Measurements from ENCODE around the gene HSDL1. TPM values are rescaled to one million over a fixed set of nuclear protein-coding genes. Genes with fewer than 3 reads are reported as not detected.

Gene HSDL1
- total RNA-seq, 1 donor from 2014 or later, result 31.0 TPM

- DNase-seq, result no peak
- intact Hi-C loops (cut with DNase I), result no loop called here
- Histone ChIP-seq H3K27ac (no peak overlapping the region), H3K9me3 (no peaks in the 10 kb centered on the region), H3K4me1 (no peaks in the 10 kb centered on the region), H3K27me3 (no peaks in the 10 kb centered on the region), H3K36me3 (peaks cover 96% of the 10 kb centered on the region), H3K4me3 (no peak overlapping the region)
- no peak for ATAC-seq
- no peak for TF ChIP-seq CTCF (IDR thresholded peaks at IDR 0.05)
Observed at GRCh38 chr16:84074721-84075120, 70.3 kb downstream of the HSDL1 start.

Other genes with a start within 250 kb of the HSDL1 start
- gene MLYCD, start 246.1 kb downstream of the HSDL1 start, total RNA-seq, result 9.7 TPM
- 19.0 TPM for gene OSGIN1, start 191.9 kb downstream of the HSDL1 start, total RNA-seq
- not detected for gene NECAB2, start 176.9 kb downstream of the HSDL1 start, total RNA-seq
- gene SLC38A8, start 102.4 kb downstream of the HSDL1 start, total RNA-seq, result not detected
- 97.5 TPM for gene MBTPS1, start 28.2 kb downstream of the HSDL1 start, total RNA-seq
- gene DNAAF1, start 131 bp upstream of the HSDL1 start, total RNA-seq, result 0.49 TPM
- 80.2 TPM for gene TAF1C, start 41.9 kb upstream of the HSDL1 start, total RNA-seq
- gene ADAD2, start 46.0 kb upstream of the HSDL1 start, total RNA-seq, result 0.52 TPM
- gene KCNG4, start 94.8 kb upstream of the HSDL1 start, total RNA-seq, result not detected
- 26.0 TPM for gene WFDC1, start 149.7 kb upstream of the HSDL1 start, total RNA-seq
- gene ATP2C2, start 223.4 kb upstream of the HSDL1 start, total RNA-seq, result 48.9 TPM

Data from upper lobe of right lung (tissue), 1 donor.